ENCODE measurements around the gene BIRC5.
"Not testable (repeated sequence)": the region's sequence is repeated elsewhere in the genome, so short reads cannot be mapped to it uniquely, and the experiment has no call there.

BIRC5 gene

GRCh38 chr17:78249074-78249817 lies 35.2 kb downstream of the BIRC5 start:
- Histone ChIP-seq H3K9me3 (replicated peaks; ENCODE audit: low read length) (no peaks in the 10 kb centered on the region), H3K36me3 (ENCODE audit: insufficient read depth, low read length) (no peaks in the 10 kb centered on the region), H3K27me3 (ENCODE audit: control insufficient read depth, insufficient read depth, low read length) (no peaks in the 10 kb centered on the region), H3K4me1 (ENCODE audit: control insufficient read depth, insufficient read depth, low read length) (peaks cover 10% of the 10 kb centered on the region), H3K4me3 (ENCODE audit: low read length) (no peak overlapping the region), H3K4me2 (ENCODE audit: low read length) (no peak overlapping the region), H3K9ac (ENCODE audit: low read depth, low read length) (no peak overlapping the region)

DNA sequence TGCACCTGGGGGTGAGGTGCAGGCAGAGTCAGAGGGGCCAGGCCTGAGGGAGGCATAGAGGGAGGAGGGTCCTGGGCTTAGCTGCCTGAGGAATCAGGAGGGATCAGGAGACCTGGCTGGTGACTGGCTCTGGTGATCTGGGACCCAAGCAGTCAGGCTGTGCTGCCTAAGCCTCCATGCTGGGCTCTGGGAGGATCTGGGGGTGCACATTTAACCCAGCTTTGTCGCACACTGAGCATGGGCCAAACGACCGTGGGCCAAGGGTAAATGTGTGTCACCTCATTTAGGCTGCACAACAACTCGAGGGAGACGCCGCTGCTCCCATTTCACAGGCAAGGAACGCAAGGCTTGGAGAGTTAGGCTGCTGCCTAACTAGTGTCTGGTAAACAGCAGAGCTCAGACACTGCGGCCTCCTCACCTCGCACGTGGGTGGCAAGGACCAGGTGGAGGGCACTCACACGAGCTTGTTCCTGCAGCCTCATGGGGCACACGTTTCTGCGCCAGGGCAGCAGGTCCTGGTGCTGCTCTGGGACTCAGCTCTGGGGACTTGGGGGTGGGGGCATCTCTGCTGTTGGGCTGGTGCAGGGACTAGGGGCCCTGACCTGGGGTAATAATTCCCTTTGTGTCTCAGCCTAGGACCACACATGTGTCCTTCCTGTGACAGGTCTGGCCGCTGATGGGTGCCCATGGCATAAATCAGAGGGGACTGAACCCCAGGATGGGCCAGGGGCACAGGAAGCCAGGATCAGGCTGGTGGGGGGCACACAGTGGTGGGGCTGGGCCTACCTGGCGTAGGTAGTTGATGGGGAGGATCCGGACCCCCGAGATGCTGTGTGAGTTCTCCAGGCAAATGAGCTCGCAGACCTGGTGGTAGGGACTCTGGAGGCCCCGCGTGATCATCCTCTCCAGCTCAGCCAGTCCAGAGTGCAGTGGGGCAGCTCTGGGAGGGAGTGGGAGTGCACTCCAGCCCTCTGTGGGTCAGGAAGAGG lies 36.1 kb downstream of the BIRC5 start:
- H3K4me1 ChIP-seq (ENCODE audit: control insufficient read depth, insufficient read depth, low read length): peaks cover 10% of the 10 kb centered on the region
- no peaks in the 10 kb centered on the region for H3K27me3 ChIP-seq (ENCODE audit: control insufficient read depth, insufficient read depth, low read length)

DNA sequence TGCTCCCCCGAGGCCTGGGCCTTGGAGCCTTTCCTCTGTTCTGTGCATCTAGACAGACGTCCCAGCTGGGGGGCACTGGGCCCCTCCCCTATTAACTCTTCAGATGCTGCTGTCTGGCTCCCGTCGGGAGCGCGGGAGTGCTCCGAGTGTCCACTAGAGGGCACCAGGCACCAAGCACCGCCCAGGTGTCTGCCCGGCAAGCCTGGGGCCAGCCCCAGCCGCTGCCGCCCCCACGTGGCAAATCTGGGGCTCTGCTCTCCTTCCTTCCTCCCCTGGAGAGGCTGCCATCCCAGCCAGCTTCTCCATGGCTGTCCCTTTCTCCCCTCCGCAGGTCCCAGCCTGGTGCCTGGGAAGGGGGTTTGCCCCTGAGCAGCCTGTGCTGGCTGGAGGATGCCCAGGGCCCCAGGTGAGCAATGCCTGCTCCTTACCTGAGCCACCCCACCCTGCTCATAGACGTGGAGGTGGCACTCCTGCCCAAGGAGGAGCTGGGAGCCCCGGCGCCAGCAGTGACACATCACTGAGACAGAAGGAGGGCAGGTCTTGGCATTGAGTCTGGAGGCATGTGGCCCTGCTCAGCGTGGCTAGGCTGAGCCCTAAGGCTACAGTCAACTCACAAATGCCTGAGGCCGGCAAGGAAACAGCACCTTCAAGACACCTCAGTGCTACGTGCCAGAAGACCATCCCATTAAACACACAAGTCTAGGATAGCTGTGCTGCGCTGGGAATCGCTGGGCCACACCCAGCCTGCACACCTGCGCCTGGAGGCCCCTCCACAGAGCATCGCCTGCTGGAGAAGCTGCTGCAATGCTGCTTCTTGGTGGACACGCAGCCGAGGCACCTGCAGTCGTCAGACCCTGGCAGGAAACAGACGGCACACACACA lies 37.1 kb downstream of the BIRC5 start:
- Histone ChIP-seq H3K4me2 (ENCODE audit: low read length) (peak overlapping the region; percentile 73), H3K9ac (ENCODE audit: low read depth, low read length) (no peak overlapping the region), H3K9me3 (replicated peaks; ENCODE audit: low read length) (no peaks in the 10 kb centered on the region), H3K36me3 (ENCODE audit: insufficient read depth, low read length) (no peaks in the 10 kb centered on the region), H3K4me1 (ENCODE audit: control insufficient read depth, insufficient read depth, low read length) (peaks cover 10% of the 10 kb centered on the region), H3K27me3 (ENCODE audit: control insufficient read depth, insufficient read depth, low read length) (no peaks in the 10 kb centered on the region), H3K4me3 (ENCODE audit: low read length) (no peak overlapping the region)

More for the DNA sequence above, 36.1 kb downstream of the BIRC5 start:
- H3K4me2 ChIP-seq (ENCODE audit: low read length): no peak overlapping the region
- H3K9me3 ChIP-seq (replicated peaks; ENCODE audit: low read length): no peaks in the 10 kb centered on the region
- H3K9ac ChIP-seq (ENCODE audit: low read depth, low read length): no peak overlapping the region
- no peak overlapping the region for H3K4me3 ChIP-seq (ENCODE audit: low read length)
- no peaks in the 10 kb centered on the region for H3K36me3 ChIP-seq (ENCODE audit: insufficient read depth, low read length)

DNA sequence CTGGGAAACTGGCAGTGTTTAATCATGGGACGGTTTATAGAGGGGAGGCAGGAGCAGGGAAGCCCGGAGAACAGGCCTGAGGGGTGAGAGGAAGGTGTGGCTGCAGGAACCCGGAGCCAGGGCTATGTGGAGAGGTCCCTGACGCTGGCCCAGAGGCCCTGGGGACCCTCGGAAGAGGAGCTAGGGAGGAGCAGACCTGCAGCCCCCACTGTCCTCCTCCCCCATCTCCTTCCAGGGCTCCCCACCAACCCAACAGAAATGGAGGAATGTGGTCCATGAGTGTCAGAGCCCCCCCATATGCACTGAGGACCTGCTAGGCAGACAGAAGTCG lies 37.7 kb downstream of the BIRC5 start:
- Histone ChIP-seq H3K27me3 (ENCODE audit: control insufficient read depth, insufficient read depth, low read length) (no peaks in the 10 kb centered on the region), H3K4me3 (ENCODE audit: low read length) (no peak overlapping the region), H3K4me2 (ENCODE audit: low read length) (no peak overlapping the region), H3K36me3 (ENCODE audit: insufficient read depth, low read length) (no peaks in the 10 kb centered on the region), H3K9ac (ENCODE audit: low read depth, low read length) (no peak overlapping the region), H3K9me3 (replicated peaks; ENCODE audit: low read length) (no peaks in the 10 kb centered on the region), H3K4me1 (ENCODE audit: control insufficient read depth, insufficient read depth, low read length) (peaks cover 10% of the 10 kb centered on the region)

DNA sequence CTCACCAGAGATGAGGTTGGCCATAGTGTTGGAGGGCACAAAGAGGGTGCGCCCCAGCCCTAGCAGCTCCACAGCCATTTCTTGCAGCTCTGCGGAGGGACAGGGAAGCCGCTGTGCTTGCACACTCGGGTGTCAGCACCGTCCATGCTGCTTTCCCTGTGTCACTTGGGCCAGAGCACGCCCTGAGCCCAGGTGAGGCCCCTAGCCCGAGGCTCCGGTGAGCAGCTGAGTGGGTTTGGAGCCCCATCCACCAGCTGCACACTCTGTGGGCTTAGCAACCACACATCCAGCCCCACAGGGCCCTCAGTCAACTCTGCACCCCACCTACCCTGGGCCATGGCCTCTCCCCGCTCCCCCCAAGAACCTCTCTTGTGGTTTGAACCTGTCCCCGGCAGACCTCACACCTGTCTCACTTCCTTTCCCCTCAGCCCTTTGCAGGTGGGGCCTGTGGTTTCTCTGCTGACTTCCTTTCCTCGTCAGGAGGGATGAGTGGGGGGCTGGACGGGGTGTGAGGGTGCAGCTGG lies 38.1 kb downstream of the BIRC5 start:
- Histone ChIP-seq H3K36me3 (ENCODE audit: insufficient read depth, low read length) (no peaks in the 10 kb centered on the region), H3K4me3 (ENCODE audit: low read length) (no peak overlapping the region), H3K9me3 (replicated peaks; ENCODE audit: low read length) (no peaks in the 10 kb centered on the region), H3K27me3 (ENCODE audit: control insufficient read depth, insufficient read depth, low read length) (peaks cover 2% of the 10 kb centered on the region), H3K4me1 (ENCODE audit: control insufficient read depth, insufficient read depth, low read length) (peaks cover 10% of the 10 kb centered on the region), H3K9ac (ENCODE audit: low read depth, low read length) (no peak overlapping the region), H3K4me2 (ENCODE audit: low read length) (no peak overlapping the region)

GRCh38 chr17:78252701-78253635 lies 38.9 kb downstream of the BIRC5 start:
- H3K27me3 ChIP-seq (ENCODE audit: control insufficient read depth, insufficient read depth, low read length): peaks cover 6% of the 10 kb centered on the region
- no peaks in the 10 kb centered on the region for H3K36me3 ChIP-seq (ENCODE audit: insufficient read depth, low read length)
- H3K9me3 ChIP-seq (replicated peaks; ENCODE audit: low read length): no peaks in the 10 kb centered on the region
- H3K4me1 ChIP-seq (ENCODE audit: control insufficient read depth, insufficient read depth, low read length): peaks cover 10% of the 10 kb centered on the region
- no peak overlapping the region for H3K4me3 ChIP-seq (ENCODE audit: low read length)
- no peak overlapping the region for H3K9ac ChIP-seq (ENCODE audit: low read depth, low read length)
- no peak overlapping the region for H3K4me2 ChIP-seq (ENCODE audit: low read length)

- H3K27me3 ChIP-seq (ENCODE audit: control insufficient read depth, insufficient read depth, low read length); H3K4me1 ChIP-seq (ENCODE audit: control insufficient read depth, insufficient read depth, low read length); H3K9me3 ChIP-seq (replicated peaks; ENCODE audit: low read length); H3K36me3 ChIP-seq (ENCODE audit: insufficient read depth, low read length): not testable (repeated sequence)
- peak overlapping the region; percentile 100 for H3K4me2 ChIP-seq (ENCODE audit: low read length)
- H3K9ac ChIP-seq (ENCODE audit: low read depth, low read length): peak overlapping the region; percentile 90
- peak overlapping the region; percentile 87 for H3K4me3 ChIP-seq (ENCODE audit: low read length)
Measured at GRCh38 chr17:78253636-78253945, 39.5 kb downstream of the BIRC5 start.

DNA sequence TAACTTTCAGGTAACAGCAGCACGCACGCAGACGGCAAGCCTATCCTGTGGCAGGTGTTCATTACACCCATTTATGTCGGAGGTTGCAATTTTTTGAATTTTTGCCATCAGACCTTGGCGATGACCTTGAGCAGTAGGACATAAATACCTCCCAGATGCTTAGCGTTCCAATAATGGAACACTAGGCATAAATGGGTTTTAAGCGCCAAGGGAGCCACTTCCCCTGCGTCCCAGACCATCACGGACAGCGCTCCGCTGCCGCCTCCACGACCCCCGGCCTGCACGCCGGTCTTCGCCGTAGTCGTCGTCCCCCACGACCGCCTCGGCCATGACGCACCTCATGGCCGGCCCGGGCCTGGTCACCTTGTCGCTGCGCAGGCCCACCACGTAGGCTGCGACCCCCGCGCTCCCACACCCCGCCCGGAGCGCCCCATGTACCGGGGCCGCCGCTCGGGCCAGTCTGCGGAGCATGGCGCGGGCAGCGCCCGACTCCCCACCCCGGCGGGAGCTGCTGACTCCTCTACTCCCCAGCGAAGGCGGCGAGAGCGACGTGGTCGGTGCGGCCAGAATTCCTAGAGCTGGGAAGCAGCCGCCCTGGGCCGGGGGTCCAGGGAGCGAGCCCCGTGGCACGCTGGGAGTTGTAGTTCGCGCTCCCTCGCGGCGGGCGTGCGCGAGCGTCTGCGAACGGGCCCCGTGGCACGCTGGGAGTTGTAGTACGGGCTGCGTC lies 40.1 kb downstream of the BIRC5 start:
- H3K4me1 ChIP-seq (ENCODE audit: control insufficient read depth, insufficient read depth, low read length): peaks cover 10% of the 10 kb centered on the region
- no peaks in the 10 kb centered on the region for H3K9me3 ChIP-seq (replicated peaks; ENCODE audit: low read length)
- peak overlapping the region; percentile 90 for H3K9ac ChIP-seq (ENCODE audit: low read depth, low read length)
- peak overlapping the region; percentile 87 for H3K4me3 ChIP-seq (ENCODE audit: low read length)
- H3K4me2 ChIP-seq (ENCODE audit: low read length): peak overlapping the region; percentile 100
- H3K36me3 ChIP-seq (ENCODE audit: insufficient read depth, low read length): no peaks in the 10 kb centered on the region
- H3K27me3 ChIP-seq (ENCODE audit: control insufficient read depth, insufficient read depth, low read length): peaks cover 6% of the 10 kb centered on the region

DNA sequence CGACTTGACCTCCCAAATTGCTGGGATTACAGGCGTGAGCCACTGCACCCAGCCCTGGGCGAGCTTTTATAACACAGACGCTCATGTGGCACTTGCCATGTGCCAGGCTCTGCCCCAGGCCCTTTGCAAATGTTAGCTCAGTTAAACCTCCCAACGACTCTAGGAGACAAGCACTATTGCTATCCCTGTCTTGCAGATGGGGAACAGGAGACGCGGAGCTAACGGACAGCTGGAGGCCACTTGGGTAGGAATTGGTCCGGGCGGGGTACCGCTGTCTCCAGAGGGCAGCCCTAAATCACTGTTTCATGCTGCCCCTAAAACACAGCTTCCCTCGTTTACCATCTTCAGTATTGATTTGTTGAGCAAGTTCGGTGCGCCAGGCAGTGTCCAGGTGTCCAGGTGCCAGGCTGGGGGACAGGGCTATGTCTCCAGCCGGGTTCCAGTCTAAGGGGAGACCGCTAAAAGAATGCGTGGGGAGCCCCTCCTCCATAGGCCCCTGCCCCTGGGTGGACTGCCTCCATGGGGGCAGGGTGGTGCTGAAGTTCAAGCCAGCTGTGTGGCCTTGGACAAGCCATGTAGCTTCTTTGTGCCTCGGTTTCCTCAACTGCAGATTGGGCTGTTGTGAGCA lies 41.1 kb downstream of the BIRC5 start:
- Histone ChIP-seq H3K9ac (ENCODE audit: low read depth, low read length) (no peak overlapping the region), H3K4me2 (ENCODE audit: low read length) (no peak overlapping the region), H3K4me1 (ENCODE audit: control insufficient read depth, insufficient read depth, low read length) (peaks cover 10% of the 10 kb centered on the region), H3K9me3 (replicated peaks; ENCODE audit: low read length) (no peaks in the 10 kb centered on the region), H3K4me3 (ENCODE audit: low read length) (no peak overlapping the region), H3K27me3 (ENCODE audit: control insufficient read depth, insufficient read depth, low read length) (peaks cover 6% of the 10 kb centered on the region), H3K36me3 (ENCODE audit: insufficient read depth, low read length) (no peaks in the 10 kb centered on the region)

All from skeletal muscle satellite cell (primary cell).